K562 (cell line): Measurements from ENCODE around the gene LPCAT3. TPM values are rescaled to one million over a fixed set of nuclear protein-coding genes. Genes with fewer than 3 reads are reported as not detected.

Experiments
- ATAC-seq: fragments of 200-7000 bp; cut with Tn5 transposase; 3 replicates; pipeline ENCODE4 v1.9.1; 2020; ENCODE audit warnings: moderate library complexity
- BruUV-seq: library from RNA; stranded (reverse); fragments of 400-500 nt; replicated peaks from 2 replicates; lab custom pipeline; 2021; lab: Mats Ljungman, UMichigan
- CTCF ChIA-PET: fragments of 300-600 bp; formaldehyde crosslinking; extraction: SDS; loops from one replicate; lab custom pipeline; 2021; ENCODE audit warnings: low intra/inter-chr PET ratio; lab: Yijun Ruan, JAX
- POLR2A ChIA-PET: fragments of 300-600, 350-650 bp; sonication (Branson Sonifier 250); formaldehyde crosslinking; extraction: SDS; loops from one replicate; lab custom pipeline; 2021; ENCODE audit warnings: antibody characterized with exemption, inconsistent platforms; lab: Yijun Ruan, JAX
- DNase-seq, 4 experiments: peaks; one replicate each; pipeline versions ENCODE4 v3.0.0 to v3.0.0-alpha.2; 2011 to 2018; ENCODE audit warnings: low spot score in 3 of 4, mixed read lengths in 3 of 4; ENCODE audit errors: extremely low read depth in 1 of 4
- FAIRE-seq: peaks from 2 replicates; lab custom pipeline; 2011; peaks lifted over from hg19 to GRCh38; lab: Jason Lieb, UNC
- H2AFZ ChIP-seq: 2 replicates; pipeline ENCODE4 v1.6.0; 2011; ENCODE audit warnings: low read depth, low read length, control low read depth, inconsistent platforms
- H3K27ac ChIP-seq: fragments of 200-600 bp; 3 replicates; pipeline ENCODE4 v1.8.0; 2011; ENCODE audit warnings: low read depth, mild to moderate bottlenecking, control low read depth, inconsistent platforms, low read length, moderate library complexity, mixed read lengths; ENCODE audit errors: extremely low read depth
- H3K27me3 ChIP-seq, 2 experiments: fragments of 300-600 bp in 1 of 2; 2 replicates in 1 of 2; 3 replicates in 1 of 2; pipeline versions ENCODE4 v1.6.0 to v1.8.0; 2011; ENCODE audit warnings: inconsistent platforms in 2 of 2, low read length in 2 of 2, mild to moderate bottlenecking in 1 of 2, mixed read lengths in 1 of 2, moderate library complexity in 1 of 2; ENCODE audit not compliant: control insufficient read depth in 2 of 2, insufficient read depth in 2 of 2
- H3K36me3 ChIP-seq: fragments of 300-600 bp; 3 replicates; pipeline ENCODE4 v1.8.0; 2011; ENCODE audit warnings: mild to moderate bottlenecking, low read length, inconsistent platforms; ENCODE audit not compliant: control insufficient read depth, insufficient read depth
- H3K4me1 ChIP-seq, 2 experiments: fragments of 200-600 bp in 1 of 2; replicated peaks in 1 of 2; 2 replicates in 1 of 2; 3 replicates in 1 of 2; pipeline versions ENCODE4 v1.5.1 to v1.8.0; 2011; ENCODE audit warnings: inconsistent platforms in 2 of 2, low read length in 2 of 2, mild to moderate bottlenecking in 1 of 2, mixed read lengths in 1 of 2, moderate library complexity in 1 of 2; ENCODE audit not compliant: control insufficient read depth in 2 of 2, insufficient read depth in 2 of 2
- H3K4me2 ChIP-seq: 2 replicates; pipeline ENCODE4 v1.6.1; 2011; ENCODE audit warnings: low read length, control low read depth, inconsistent platforms, mixed read lengths; ENCODE audit not compliant: insufficient read depth
- H3K4me3 ChIP-seq: fragments of 200-600 bp; sonication (generic), shearing (Covaris generic); 2 replicates; pipeline ENCODE4 v1.5.1; 2016; ENCODE audit warnings: control low read depth, inconsistent platforms
- H3K79me2 ChIP-seq: fragments of 200-600 bp; 3 replicates; pipeline ENCODE4 v1.8.0; 2011; ENCODE audit warnings: low read length, inconsistent platforms; ENCODE audit not compliant: control insufficient read depth, insufficient read depth
- H3K9ac ChIP-seq, 2 experiments: 2 replicates each; pipeline versions ENCODE4 v1.6.0 to v1.6.1; 2011; ENCODE audit warnings: low read depth in 2 of 2, low read length in 2 of 2, control low read depth in 1 of 2, inconsistent platforms in 1 of 2, mild to moderate bottlenecking in 1 of 2, mixed read lengths in 1 of 2; ENCODE audit not compliant: insufficient read depth in 1 of 2
- H3K9me1 ChIP-seq: one replicate; pipeline ENCODE4 v1.6.0; 2011; ENCODE audit warnings: inconsistent platforms, mild to moderate bottlenecking, low read length, moderate library complexity; ENCODE audit not compliant: control insufficient read depth, insufficient read depth
- H3K9me3 ChIP-seq: replicated peaks from 2 replicates; pipeline ENCODE4 v1.5.1; 2011; ENCODE audit warnings: low read depth, low read length, inconsistent platforms; ENCODE audit not compliant: control insufficient read depth, insufficient read depth
- H4K20me1 ChIP-seq: replicated peaks from 2 replicates; pipeline ENCODE4 v1.6.1; 2011; ENCODE audit warnings: low read length, inconsistent platforms, mixed read lengths; ENCODE audit not compliant: control insufficient read depth, insufficient read depth
- CREM ChIP-seq: IDR thresholded peaks from 2 replicates; pipeline ENCODE4 v1.6.1; 2014; ENCODE audit warnings: antibody characterized with exemption, low read depth
- DDX20 ChIP-seq: fragments of 450-650 bp; IDR thresholded peaks from 2 replicates; pipeline ENCODE4 v1.6.1; 2016; ENCODE audit warnings: missing genetic modification characterization, low read depth, mild to moderate bottlenecking, missing compliant biosample characterization, moderate library complexity
- DMBX1 ChIP-seq: fragments of 250-450 bp; sonication (Bioruptor Pico); IDR thresholded peaks from 2 replicates; pipeline ENCODE4 v1.8.0; 2022; ENCODE audit warnings: inconsistent platforms, mild to moderate bottlenecking, moderate library complexity, borderline replicate concordance
- GABPA ChIP-seq: fragments of 200-800 bp; sonication (Bioruptor generic); conservative IDR thresholded peaks from 2 replicates; pipeline ENCODE4 v1.6.1; 2016; ENCODE audit warnings: low read depth, missing genetic modification characterization, missing compliant biosample characterization
- HNRNPL ChIP-seq: fragments of 200-400 bp; formaldehyde crosslinking; IDR thresholded peaks from 2 replicates; pipeline ENCODE4 v1.6.1; 2017; ENCODE audit warnings: low read depth, mild to moderate bottlenecking, low read length
- HNRNPLL ChIP-seq: fragments of 200-400 bp; formaldehyde crosslinking; IDR thresholded peaks from 2 replicates; pipeline ENCODE4 v1.6.1; 2017; ENCODE audit warnings: low read length, low read depth, mild to moderate bottlenecking; ENCODE audit not compliant: poor library complexity, severe bottlenecking
- KHSRP ChIP-seq: fragments of 450-650 bp; IDR thresholded peaks from 2 replicates; pipeline ENCODE4 v1.6.1; 2017
- NR2F6 ChIP-seq: fragments of 450-650 bp; formaldehyde crosslinking; IDR thresholded peaks from 2 replicates; pipeline ENCODE4 v1.4.0; 2020; ENCODE audit warnings: mild to moderate bottlenecking
- PHB ChIP-seq: fragments of 250-450 bp; sonication (Bioruptor Pico); IDR thresholded peaks from 2 replicates; pipeline ENCODE4 v1.5.0; 2021
- POLR2AphosphoS5 ChIP-seq: IDR thresholded peaks from 2 replicates; pipeline ENCODE4 v1.6.1; 2011; ENCODE audit warnings: mild to moderate bottlenecking, low read depth, low read length, moderate library complexity; ENCODE audit not compliant: control insufficient read depth, insufficient read depth
- POLR2G ChIP-seq: fragments of 200-400 bp; formaldehyde crosslinking; IDR thresholded peaks from 2 replicates; pipeline ENCODE4 v1.6.1; 2017; ENCODE audit warnings: low read depth, mild to moderate bottlenecking, antibody characterized with exemption, low read length, moderate library complexity
- SMARCE1 ChIP-seq: fragments of 450-650 bp; IDR thresholded peaks from 2 replicates; pipeline ENCODE4 v1.7.1; 2016; ENCODE audit warnings: mild to moderate bottlenecking
- SPI1 ChIP-seq: IDR thresholded peaks from 2 replicates; pipeline ENCODE4 v1.6.1; 2011; ENCODE audit warnings: low read depth, low read length, control low read depth, borderline replicate concordance
- ZC3H11A ChIP-seq: IDR thresholded peaks from 2 replicates; pipeline ENCODE4 v1.6.1; 2012; ENCODE audit warnings: low read depth, low read length, improper control_type of control experiment
- ZEB2 ChIP-seq: fragments of 450-650 bp; IDR thresholded peaks from 2 replicates; pipeline ENCODE4 v1.6.1; 2016
- ZNF3 ChIP-seq: fragments of 250-450 bp; sonication (Bioruptor Pico); IDR thresholded peaks from 2 replicates; pipeline ENCODE4 v1.5.0; 2021; ENCODE audit warnings: mild to moderate bottlenecking, moderate library complexity
- ZNF444 ChIP-seq: fragments of 250-450 bp; sonication (Bioruptor Pico); IDR thresholded peaks from 2 replicates; pipeline ENCODE4 v1.4.0; 2020; ENCODE audit warnings: mild to moderate bottlenecking, moderate library complexity
- WGBS: fragments of 100-300 bp; shearing (Covaris generic); methylation state at CpG from one replicate; pipeline ENCODE4 v1.1.6; 2016; ENCODE audit warnings: low coverage, mixed read lengths; ENCODE audit not compliant: insufficient coverage; ENCODE audit errors: missing lambda C conversion rate; 5-methylcytosine and 5-hydroxymethylcytosine counted together
- in situ Hi-C: fragments of 300-500 bp; cut with MboI; formaldehyde crosslinking; loops from 4 replicates; pipeline ENCODE4 v1.15.0; 2018; ENCODE audit warnings: inconsistent platforms, mixed read lengths
- intact Hi-C: fragments of 100-400 bp; cut with micrococcal nuclease; formaldehyde crosslinking; loops from 2 replicates; pipeline ENCODE4 v1.14.2; 2022
- polyA plus RNA-seq, 8 experiments: library from polyadenylated mRNA; depleted of rRNA in 4 of 8; stranded (reverse) in 5 of 8; unstranded in 3 of 8; fragments of >200 nt; fragmentation: Nextera tagmentation in 2 of 8; fragmentation: Illumina TruSeq in 1 of 8; extraction: Ambion mirVana in 2 of 8; extraction: Trizol in 1 of 8; gene quantifications; 2 replicates each; pipeline versions ENCODE4 v1.2.1 to v1.2.3, GENCODE V29; 2011 to 2014; ENCODE audit warnings: inconsistent platforms in 1 of 8, missing spikeins in 1 of 8
- total RNA-seq, 7 experiments: library from RNA; depleted of rRNA in 6 of 7; stranded (reverse); fragments of >200 nt in 6 of 7; fragmentation: Illumina TruSeq in 2 of 7; extraction: Trizol in 2 of 7; gene quantifications; 2 replicates each; pipeline versions ENCODE4 v1.2.1 to v1.2.3, GENCODE V29; 2011 to 2021; ENCODE audit warnings: low replicate concordance in 1 of 7
- TF ChIP-seq, protein P1 (sequence below), 2 experiments: fragments of 450-650 bp in 1 of 2; sonication (generic) in 1 of 2; formaldehyde crosslinking in 1 of 2; IDR thresholded peaks in 1 of 2; conservative IDR thresholded peaks in 1 of 2; 2 replicates each; pipeline versions ENCODE4 v1.6.1 to v1.8.1; 2016 to 2023; ENCODE audit warnings: mild to moderate bottlenecking in 2 of 2, moderate library complexity in 2 of 2, inconsistent platforms in 1 of 2, missing genetic modification reagents in 1 of 2
- TF ChIP-seq, protein P2 (sequence below): fragments of 250-450 bp; sonication (Bioruptor Pico); IDR thresholded peaks from 2 replicates; pipeline ENCODE4 v1.5.0; 2020; ENCODE audit warnings: mild to moderate bottlenecking, borderline replicate concordance

LPCAT3 gene
- total and polyA plus RNA-seq, 9 of the 15 experiments (the other 6 are each of a cell fraction or from before 2014, with no cell fraction given): 4.9 to 52.5 (median 25.3) TPM

DNA sequence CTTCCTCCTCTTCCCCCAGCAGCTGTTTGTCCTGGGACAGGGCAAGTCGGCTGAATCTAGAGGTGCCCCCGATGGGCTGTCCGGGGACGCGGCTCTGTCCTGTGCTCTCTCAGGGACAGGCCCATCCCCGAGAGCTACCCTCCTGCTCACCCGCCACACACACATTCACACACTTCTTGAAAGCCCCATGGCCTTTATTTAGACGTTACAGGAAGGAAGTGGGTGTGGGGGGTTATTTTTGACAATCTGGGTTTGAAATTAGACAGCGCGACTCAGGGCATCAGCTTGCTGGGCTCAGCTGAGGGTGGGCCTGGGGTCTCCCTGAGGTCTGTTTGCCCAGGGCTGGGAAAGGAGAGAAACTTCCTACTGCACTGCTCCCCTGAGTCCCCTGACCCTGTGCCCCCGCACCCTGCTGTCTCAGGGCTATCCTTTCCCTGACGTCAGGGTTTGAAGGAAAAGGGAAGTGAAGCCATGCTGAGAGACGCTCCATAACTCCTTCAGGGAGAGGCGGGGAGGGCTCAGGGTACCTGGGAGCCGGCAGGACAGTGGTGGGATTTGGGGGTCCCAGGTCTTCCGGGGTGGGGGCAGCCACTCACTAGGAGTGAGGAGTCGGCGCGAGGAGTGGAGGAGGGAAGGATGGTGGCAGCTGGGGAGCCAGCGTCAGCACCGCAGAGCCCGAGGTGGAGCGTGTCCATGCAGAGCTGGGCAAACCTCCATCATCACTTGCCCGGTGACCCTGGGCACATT lies 59.0 kb downstream of the LPCAT3 start:
- Histone ChIP-seq H2AFZ (no peak overlapping the region), H3K4me1 (peaks cover 28 to 70% of the 10 kb centered on the region in 2 experiments), H4K20me1 (no peaks in the 10 kb centered on the region), H3K4me3 (no peak overlapping the region), H3K9me3 (no peaks in the 10 kb centered on the region), H3K27me3 (no peaks in the 10 kb centered on the region), H3K4me2 (no peak overlapping the region), H3K79me2 (peaks cover 10% of the 10 kb centered on the region; the same call in 2 of the 3 replicates), H3K9me1 (no peaks in the 10 kb centered on the region), H3K36me3 (no peaks in the 10 kb centered on the region), H3K27ac (no peak overlapping the region), H3K9ac (peak overlapping the region in 1 of 2 experiments; percentile 61; a peak in 1 of 4 replicates)
- no TSS peak for BruUV-seq
- FAIRE-seq (no peak), ATAC-seq (no peak), DNase-seq (no peak)
- ChIA-PET POLR2A (interaction anchor here (0.7 to 8.0 kb wide), 2 partner anchors 14 to 90 kb away, joined by 4 to 98 read pairs; partner anchors contain the start of genes C12orf57 and RNU7-1), CTCF (interaction anchor here (1.4 kb wide), 1 partner anchor 36 kb away, joined by 4 read pairs; no protein-coding TSS in a partner anchor)
- WGBS: 65% methylated on average over 18 of the region's 24 CpGs
- intact Hi-C loops (no loop called here), in situ Hi-C loops (no loop called here)
- no peak for TF ChIP-seq DMBX1 (CRISPR knock-in tag)
- TF ChIP-seq HNRNPL: no peak
- TF ChIP-seq, protein P1, sequence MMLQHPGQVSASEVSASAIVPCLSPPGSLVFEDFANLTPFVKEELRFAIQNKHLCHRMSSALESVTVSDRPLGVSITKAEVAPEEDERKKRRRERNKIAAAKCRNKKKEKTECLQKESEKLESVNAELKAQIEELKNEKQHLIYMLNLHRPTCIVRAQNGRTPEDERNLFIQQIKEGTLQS (IDR thresholded peaks at IDR 0.05): no peak
- TF ChIP-seq, protein P1 (CRISPR knock-in tag; conservative IDR thresholded peaks at IDR 0.05): no peak
- no peak for TF ChIP-seq KHSRP
- TF ChIP-seq GABPA (tag): no peak
- TF ChIP-seq POLR2G: 0 out of 2 replicates have a peak, but pooled peaks have one; percentile 5
- no peak for TF ChIP-seq DDX20 (tag)
- TF ChIP-seq ZNF3 (CRISPR knock-in tag): no peak
- TF ChIP-seq ZNF444 (CRISPR knock-in tag): no peak
- TF ChIP-seq CREM: peak; percentile 33; the same call in 1 of the 2 replicates
- TF ChIP-seq NR2F6 (CRISPR knock-in tag): no peak
- TF ChIP-seq HNRNPLL: no peak
- no peak for TF ChIP-seq ZEB2
- peak; percentile 87 for TF ChIP-seq SPI1
- TF ChIP-seq, protein P2, sequence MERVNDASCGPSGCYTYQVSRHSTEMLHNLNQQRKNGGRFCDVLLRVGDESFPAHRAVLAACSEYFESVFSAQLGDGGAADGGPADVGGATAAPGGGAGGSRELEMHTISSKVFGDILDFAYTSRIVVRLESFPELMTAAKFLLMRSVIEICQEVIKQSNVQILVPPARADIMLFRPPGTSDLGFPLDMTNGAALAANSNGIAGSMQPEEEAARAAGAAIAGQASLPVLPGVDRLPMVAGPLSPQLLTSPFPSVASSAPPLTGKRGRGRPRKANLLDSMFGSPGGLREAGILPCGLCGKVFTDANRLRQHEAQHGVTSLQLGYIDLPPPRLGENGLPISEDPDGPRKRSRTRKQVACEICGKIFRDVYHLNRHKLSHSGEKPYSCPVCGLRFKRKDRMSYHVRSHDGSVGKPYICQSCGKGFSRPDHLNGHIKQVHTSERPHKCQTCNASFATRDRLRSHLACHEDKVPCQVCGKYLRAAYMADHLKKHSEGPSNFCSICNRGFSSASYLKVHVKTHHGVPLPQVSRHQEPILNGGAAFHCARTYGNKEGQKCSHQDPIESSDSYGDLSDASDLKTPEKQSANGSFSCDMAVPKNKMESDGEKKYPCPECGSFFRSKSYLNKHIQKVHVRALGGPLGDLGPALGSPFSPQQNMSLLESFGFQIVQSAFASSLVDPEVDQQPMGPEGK: no peak
- TF ChIP-seq POLR2AphosphoS5: no peak
- TF ChIP-seq ZC3H11A: no peak
- TF ChIP-seq SMARCE1: no peak
- TF ChIP-seq PHB (CRISPR knock-in tag): no peak
